Measurements from ENCODE around the gene PIF1.
"Not testable (repeated sequence)": the region's sequence is repeated elsewhere in the genome, so short reads cannot be mapped to it uniquely, and the experiment has no call there.

PIF1 gene

DNA sequence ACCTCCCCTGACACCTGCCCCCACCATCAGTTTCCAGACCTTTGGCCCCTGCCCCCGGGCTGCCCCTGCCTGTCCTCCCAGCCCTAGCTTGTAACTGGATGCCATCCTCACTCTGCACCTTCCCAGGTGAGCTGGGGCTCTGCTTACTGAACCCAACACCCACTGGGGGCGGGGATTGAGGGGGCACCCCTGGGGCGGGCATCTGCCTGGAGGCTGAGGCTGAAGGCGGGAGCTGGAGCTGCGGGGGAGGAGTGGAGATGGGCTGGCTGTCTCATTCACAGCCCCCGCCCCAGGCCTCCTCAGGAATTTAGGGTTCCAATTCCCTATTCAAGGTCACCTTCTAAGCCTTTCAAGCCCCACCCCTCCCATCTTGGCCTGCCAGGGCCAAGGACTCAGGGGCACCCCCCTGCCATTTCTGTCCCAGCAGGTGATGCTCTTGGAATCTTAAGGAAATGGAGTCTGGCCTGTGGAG, 17.7 kb downstream of the PIF1 start:
- H3K4me3 Mint-ChIP-seq, result no peak overlapping the region
- no peak overlapping the region for H3K27ac Mint-ChIP-seq
- no peaks in the 10 kb centered on the region for H3K27me3 Mint-ChIP-seq
- no peaks in the 10 kb centered on the region for H3K9me3 Mint-ChIP-seq (ENCODE audit: low read depth)
- H3K4me1 Mint-ChIP-seq (ENCODE audit: low read depth), result no peaks in the 10 kb centered on the region
- H3K36me3 Mint-ChIP-seq, result no peaks in the 10 kb centered on the region

GRCh38 chr15:64807051-64807749, 18.2 kb downstream of the PIF1 start:
- Mint-ChIP-seq H3K9me3 (ENCODE audit: low read depth) (no peaks in the 10 kb centered on the region), H3K4me3 (no peak overlapping the region), H3K27me3 (no peaks in the 10 kb centered on the region), H3K27ac (no peak overlapping the region), H3K4me1 (ENCODE audit: low read depth) (no peaks in the 10 kb centered on the region), H3K36me3 (no peaks in the 10 kb centered on the region)

- Mint-ChIP-seq H3K4me1 (ENCODE audit: low read depth) (no peaks in the 10 kb centered on the region), H3K27me3 (no peaks in the 10 kb centered on the region), H3K36me3 (no peaks in the 10 kb centered on the region), H3K9me3 (ENCODE audit: low read depth) (no peaks in the 10 kb centered on the region), H3K27ac (no peak overlapping the region), H3K4me3 (no peak overlapping the region)
These were observed 18.9 kb downstream of the PIF1 start for GRCh38 chr15:64806509-64806908.

GRCh38 chr15:64804619-64805018, 20.8 kb downstream of the PIF1 start:
- Mint-ChIP-seq H3K27ac (no peak overlapping the region), H3K4me3 (no peak overlapping the region), H3K27me3 (no peaks in the 10 kb centered on the region), H3K36me3 (no peaks in the 10 kb centered on the region), H3K4me1 (ENCODE audit: low read depth) (no peaks in the 10 kb centered on the region), H3K9me3 (ENCODE audit: low read depth) (no peaks in the 10 kb centered on the region)

- Mint-ChIP-seq H3K9me3 (ENCODE audit: low read depth) (no peaks in the 10 kb centered on the region), H3K36me3 (no peaks in the 10 kb centered on the region), H3K27me3 (no peaks in the 10 kb centered on the region), H3K4me1 (ENCODE audit: low read depth) (no peaks in the 10 kb centered on the region), H3K4me3 (no peak overlapping the region), H3K27ac (no peak overlapping the region)
These were observed 21.9 kb downstream of the PIF1 start for GRCh38 chr15:64803526-64803925.

DNA sequence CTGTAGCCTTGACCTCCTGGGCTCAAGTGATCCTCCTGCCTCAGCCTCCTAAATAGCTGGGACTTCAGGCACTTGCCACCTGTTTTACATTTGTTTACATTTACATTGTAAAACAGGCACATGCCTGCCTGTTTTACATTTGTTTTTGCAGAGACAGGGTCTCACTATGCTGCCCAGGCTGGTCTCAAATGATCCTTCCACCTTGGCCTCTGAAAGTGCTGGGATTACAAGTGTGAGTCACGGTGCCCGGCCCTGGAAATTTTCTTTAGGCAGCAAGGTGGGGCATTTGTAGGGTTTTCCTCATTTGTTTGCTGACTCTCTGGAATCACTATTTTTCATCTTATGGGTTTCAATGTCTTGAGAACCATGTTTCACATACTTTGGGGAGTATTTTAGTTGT, 25.0 kb downstream of the PIF1 start:
- Mint-ChIP-seq H3K27me3 (no peaks in the 10 kb centered on the region), H3K9me3 (ENCODE audit: low read depth) (no peaks in the 10 kb centered on the region), H3K4me3 (no peak overlapping the region), H3K36me3 (no peaks in the 10 kb centered on the region), H3K27ac (no peak overlapping the region), H3K4me1 (ENCODE audit: low read depth) (no peaks in the 10 kb centered on the region)

- H3K4me3 Mint-ChIP-seq, result not testable (repeated sequence)
These were observed 26.5 kb downstream of the PIF1 start for GRCh38 chr15:64798905-64799304.

DNA sequence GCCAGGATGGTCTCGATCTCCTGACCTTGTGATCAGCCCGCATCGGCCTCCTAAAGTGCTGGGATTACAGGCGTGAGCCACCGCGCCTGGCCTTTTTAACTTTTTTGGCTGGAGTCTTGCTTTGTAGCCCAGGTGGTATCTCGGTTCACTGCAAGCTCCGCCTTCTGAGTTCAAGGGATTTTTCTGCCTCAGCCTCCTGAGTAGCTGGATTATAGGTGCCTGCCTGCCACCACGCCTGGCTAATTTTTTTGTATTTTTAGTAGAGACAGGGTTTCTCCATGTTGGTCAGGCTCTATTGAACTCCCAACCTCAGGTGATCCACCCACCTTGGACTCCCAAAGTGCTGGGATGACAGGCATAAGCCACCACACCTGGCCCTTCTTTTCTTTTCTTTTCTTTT, 29.5 kb downstream of the PIF1 start:
- H3K27ac Mint-ChIP-seq; H3K36me3 Mint-ChIP-seq; H3K4me3 Mint-ChIP-seq; H3K9me3 Mint-ChIP-seq (ENCODE audit: low read depth); H3K4me1 Mint-ChIP-seq (ENCODE audit: low read depth); H3K27me3 Mint-ChIP-seq: not testable (repeated sequence)

More at GRCh38 chr15:64798905-64799304, 26.5 kb downstream of the PIF1 start:
- not testable (repeated sequence) for H3K27me3 Mint-ChIP-seq; H3K4me1 Mint-ChIP-seq (ENCODE audit: low read depth); H3K27ac Mint-ChIP-seq; H3K36me3 Mint-ChIP-seq; H3K9me3 Mint-ChIP-seq (ENCODE audit: low read depth)

GRCh38 chr15:64795299-64795698, 30.1 kb downstream of the PIF1 start:
- not testable (repeated sequence) for H3K4me1 Mint-ChIP-seq (ENCODE audit: low read depth); H3K27ac Mint-ChIP-seq; H3K9me3 Mint-ChIP-seq (ENCODE audit: low read depth); H3K4me3 Mint-ChIP-seq; H3K36me3 Mint-ChIP-seq; H3K27me3 Mint-ChIP-seq

DNA sequence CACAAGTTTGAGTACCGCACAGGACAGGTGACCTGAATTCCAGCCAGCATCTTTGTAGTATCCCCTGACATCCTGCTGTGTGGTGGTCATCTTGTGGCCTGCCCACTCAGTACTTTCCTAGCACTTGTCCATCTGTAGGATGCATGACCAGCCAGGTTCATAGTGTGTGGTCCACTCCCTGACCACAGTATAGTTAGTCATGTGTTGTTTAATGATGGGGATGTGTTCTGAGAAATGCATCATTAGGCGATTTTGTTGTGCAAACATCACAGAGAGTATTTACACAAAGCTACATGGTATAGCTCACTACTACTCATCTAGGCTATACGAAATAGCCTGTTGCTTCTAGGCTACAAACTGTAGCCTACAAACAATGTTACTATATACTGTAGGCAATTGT, 33.2 kb downstream of the PIF1 start:
- Mint-ChIP-seq H3K4me3 (no peak overlapping the region), H3K9me3 (ENCODE audit: low read depth) (no peaks in the 10 kb centered on the region), H3K27me3 (no peaks in the 10 kb centered on the region), H3K4me1 (ENCODE audit: low read depth) (no peaks in the 10 kb centered on the region), H3K27ac (no peak overlapping the region), H3K36me3 (no peaks in the 10 kb centered on the region)

DNA sequence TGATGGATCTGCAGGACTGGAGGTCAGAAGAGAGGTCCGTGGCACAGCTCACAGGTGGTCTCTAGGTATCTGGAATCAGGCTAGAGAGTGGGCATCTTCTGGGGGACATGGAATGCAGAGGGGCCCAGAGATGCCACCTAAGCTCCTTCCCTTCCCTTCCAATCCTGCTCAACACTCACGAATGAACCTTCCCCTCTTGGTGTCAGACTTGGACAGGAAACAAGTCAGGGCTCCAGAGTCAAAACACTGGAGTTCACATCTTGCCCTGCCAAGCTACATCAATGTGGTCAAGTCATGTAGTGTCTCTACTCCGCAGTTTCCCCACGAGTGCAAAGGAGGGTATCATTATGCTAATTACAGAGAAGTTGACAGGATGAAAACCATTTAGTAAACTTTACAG, 34.0 kb downstream of the PIF1 start:
- Mint-ChIP-seq H3K9me3 (ENCODE audit: low read depth) (no peaks in the 10 kb centered on the region), H3K27me3 (no peaks in the 10 kb centered on the region), H3K27ac (no peak overlapping the region), H3K36me3 (no peaks in the 10 kb centered on the region), H3K4me1 (ENCODE audit: low read depth) (no peaks in the 10 kb centered on the region), H3K4me3 (no peak overlapping the region)

- Mint-ChIP-seq H3K27me3 (peaks cover 5% of the 10 kb centered on the region), H3K9me3 (ENCODE audit: low read depth) (no peaks in the 10 kb centered on the region), H3K4me3 (no peak overlapping the region), H3K27ac (no peak overlapping the region), H3K4me1 (ENCODE audit: low read depth) (no peaks in the 10 kb centered on the region), H3K36me3 (no peaks in the 10 kb centered on the region)
These were observed 41.7 kb downstream of the PIF1 start for GRCh38 chr15:64783796-64784195.

DNA sequence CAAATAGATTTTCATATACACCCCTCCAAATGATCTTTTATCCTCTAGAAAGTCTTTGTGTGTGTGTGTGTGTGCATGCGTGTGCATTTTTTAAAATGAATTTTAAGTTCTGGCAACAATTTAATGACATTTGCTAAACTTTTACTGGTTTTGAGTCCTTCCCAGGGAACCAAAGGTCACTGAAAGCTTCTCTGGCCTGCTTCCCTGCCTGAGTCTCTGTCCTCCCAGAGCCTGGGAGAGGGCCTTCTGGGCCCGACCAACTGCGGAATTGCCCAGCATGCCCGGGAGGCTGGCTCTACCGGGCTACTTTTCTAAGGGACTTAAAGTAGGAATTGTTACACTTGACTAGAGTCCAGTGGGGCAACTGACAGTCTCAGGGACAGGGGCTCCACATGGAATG, 42.7 kb downstream of the PIF1 start:
- Mint-ChIP-seq H3K9me3 (ENCODE audit: low read depth) (no peaks in the 10 kb centered on the region), H3K4me1 (ENCODE audit: low read depth) (no peaks in the 10 kb centered on the region)

DNA sequence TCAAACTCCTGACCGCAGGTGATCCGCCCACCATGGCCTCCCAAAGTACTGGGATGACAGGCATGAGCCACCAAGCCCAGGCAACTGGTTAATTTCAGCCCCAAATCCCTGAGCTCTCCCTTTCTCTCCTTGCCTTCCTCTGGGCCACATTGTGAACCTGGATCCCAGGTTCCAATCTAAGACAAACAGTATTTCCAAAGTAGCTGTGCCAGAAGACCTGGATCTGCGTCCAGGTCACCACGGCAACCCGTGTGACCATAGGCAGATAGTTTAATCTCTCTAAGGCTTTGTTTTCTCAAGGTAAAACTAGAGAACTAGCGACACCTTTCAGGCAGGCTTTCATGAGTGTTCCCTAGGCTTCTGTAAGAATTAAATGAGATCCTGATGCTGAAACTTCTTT, 44.1 kb downstream of the PIF1 start:
- no peaks in the 10 kb centered on the region for H3K9me3 Mint-ChIP-seq (ENCODE audit: low read depth)
- peaks cover 8% of the 10 kb centered on the region for H3K27me3 Mint-ChIP-seq
- no peak overlapping the region for H3K4me3 Mint-ChIP-seq
- peaks cover 2% of the 10 kb centered on the region for H3K4me1 Mint-ChIP-seq (ENCODE audit: low read depth)
- H3K36me3 Mint-ChIP-seq, result no peaks in the 10 kb centered on the region
- H3K27ac Mint-ChIP-seq, result no peak overlapping the region

More for the DNA sequence above, 42.7 kb downstream of the PIF1 start:
- Mint-ChIP-seq H3K27me3 (peaks cover 5% of the 10 kb centered on the region), H3K36me3 (no peaks in the 10 kb centered on the region), H3K27ac (no peak overlapping the region), H3K4me3 (no peak overlapping the region)

GRCh38 chr15:64780600-64781156, 44.8 kb downstream of the PIF1 start:
- no peaks in the 10 kb centered on the region for H3K9me3 Mint-ChIP-seq (ENCODE audit: low read depth)
- H3K36me3 Mint-ChIP-seq, result no peaks in the 10 kb centered on the region
- no peak overlapping the region for H3K4me3 Mint-ChIP-seq
- H3K27me3 Mint-ChIP-seq, result peaks cover 8% of the 10 kb centered on the region
- no peak overlapping the region for H3K27ac Mint-ChIP-seq
- H3K4me1 Mint-ChIP-seq (ENCODE audit: low read depth), result peaks cover 2% of the 10 kb centered on the region

DNA sequence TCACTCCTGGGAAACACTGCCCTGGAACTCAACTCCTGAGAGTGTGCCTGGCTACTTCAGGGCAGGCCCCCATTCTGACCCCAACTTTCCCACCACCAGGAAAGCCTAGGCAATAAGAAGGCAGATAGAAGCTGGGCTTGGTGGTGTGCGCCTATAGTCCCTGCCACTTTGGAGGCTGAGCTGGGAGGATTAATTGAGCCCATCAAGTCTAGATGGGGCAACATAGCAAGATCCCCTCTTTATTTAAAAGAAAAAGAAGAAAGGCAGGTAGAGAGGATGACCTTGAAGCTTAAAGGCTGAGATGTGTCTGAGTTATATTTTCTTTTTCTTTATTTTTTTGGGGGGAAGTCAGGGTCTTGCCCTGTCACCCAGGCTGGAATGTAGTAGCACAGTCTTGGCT, 45.8 kb downstream of the PIF1 start:
- no peak overlapping the region for H3K4me3 Mint-ChIP-seq

More for the DNA sequence above, 45.8 kb downstream of the PIF1 start:
- no peaks in the 10 kb centered on the region for H3K36me3 Mint-ChIP-seq
- H3K27ac Mint-ChIP-seq, result no peak overlapping the region
- H3K9me3 Mint-ChIP-seq (ENCODE audit: low read depth), result no peaks in the 10 kb centered on the region
- peaks cover 2% of the 10 kb centered on the region for H3K4me1 Mint-ChIP-seq (ENCODE audit: low read depth)
- H3K27me3 Mint-ChIP-seq, result peaks cover 8% of the 10 kb centered on the region

Data from activated naive CD8-positive, alpha-beta T cell (primary cell).